ENCODE data around the gene ERICH6B.

- no peak for TF ChIP-seq CTCF (conservative IDR thresholded peaks at IDR 0.05; ENCODE audit: low read length)
- no peak for TF ChIP-seq EZH2phosphoT487 (IDR thresholded peaks at IDR 0.05; ENCODE audit: borderline replicate concordance, low read depth, low read length)
Observed at GRCh38 chr13:45534604-45535003, 80.9 kb downstream of the ERICH6B start.
